ENCODE measurements around the gene ATG13.

ATG13 gene

GRCh38 chr11:46665356-46665755 lies 48.0 kb downstream of the ATG13 start:
- TF ChIP-seq POLR2AphosphoS5 (IDR thresholded peaks at IDR 0.05; ENCODE audit: low read depth) (no peak), REST (IDR thresholded peaks at IDR 0.05; ENCODE audit: insufficient replicate concordance, low read depth) (no peak)
- Histone ChIP-seq H3K27me3 (ENCODE audit: insufficient read depth, poor library complexity, severe bottlenecking) (no peaks in the 10 kb centered on the region), H3K27ac (replicated peaks) (no peak overlapping the region), H3K4me3 (replicated peaks; ENCODE audit: insufficient read depth, low read length) (no peak overlapping the region)
- no peak for DNase-seq (ENCODE audit: low read depth in 1 of 2, low spot score in 1 of 2)

- H3K27me3 ChIP-seq (ENCODE audit: insufficient read depth, poor library complexity, severe bottlenecking) = no peaks in the 10 kb centered on the region
- DNase-seq (ENCODE audit: low read depth in 1 of 2, low spot score in 1 of 2) = no peak
- no peak for TF ChIP-seq GABPA (IDR thresholded peaks at IDR 0.05; ENCODE audit: low read depth)
- TF ChIP-seq REST (IDR thresholded peaks at IDR 0.05; ENCODE audit: insufficient replicate concordance, low read depth) = no peak
- no peak for TF ChIP-seq CTCF (IDR thresholded peaks at IDR 0.05; ENCODE audit: insufficient read depth, low read length)
- TF ChIP-seq POLR2AphosphoS5 (IDR thresholded peaks at IDR 0.05; ENCODE audit: low read depth) = no peak
- no peak for TF ChIP-seq SPI1 (IDR thresholded peaks at IDR 0.05; ENCODE audit: borderline replicate concordance, low read depth)
- H3K27ac ChIP-seq (replicated peaks) = peak overlapping the region; percentile 0; the same call in 1 of the 2 replicates
- H3K4me3 ChIP-seq (replicated peaks; ENCODE audit: insufficient read depth, low read length) = no peak overlapping the region
These were observed 49.2 kb downstream of the ATG13 start for GRCh38 chr11:46666516-46666915.

GRCh38 chr11:46667043-46667481 lies 49.7 kb downstream of the ATG13 start:
- H3K4me3 ChIP-seq (replicated peaks; ENCODE audit: insufficient read depth, low read length) = no peak overlapping the region
- H3K27ac ChIP-seq (replicated peaks) = peak overlapping the region; percentile 0; the same call in 1 of the 2 replicates
- H3K27me3 ChIP-seq (ENCODE audit: insufficient read depth, poor library complexity, severe bottlenecking) = no peaks in the 10 kb centered on the region
- DNase-seq (ENCODE audit: low read depth in 1 of 2, low spot score in 1 of 2) = no peak
- TF ChIP-seq REST (IDR thresholded peaks at IDR 0.05; ENCODE audit: insufficient replicate concordance, low read depth) (no peak), POLR2AphosphoS5 (IDR thresholded peaks at IDR 0.05; ENCODE audit: low read depth) (no peak), GABPA (IDR thresholded peaks at IDR 0.05; ENCODE audit: low read depth) (no peak), SPI1 (IDR thresholded peaks at IDR 0.05; ENCODE audit: borderline replicate concordance, low read depth) (no peak), CTCF (IDR thresholded peaks at IDR 0.05; ENCODE audit: insufficient read depth, low read length) (no peak)
